GM18499 (cell line): Measurements from ENCODE around the gene SP6.

Experiments used
- ATAC-seq: cut with Tn5 transposase; IDR thresholded peaks from one replicate; pipeline ENCODE4 v1.9.1; 2021; ENCODE audit warnings: moderate number of reproducible peaks; ENCODE audit not compliant: insufficient read depth, unreplicated experiment

SP6 gene

GRCh38 chr17:47857551-47858455 is 6.8 kb upstream of the SP6 start:
- ATAC-seq = no peak

GRCh38 chr17:47856830-47857229 is 5.9 kb upstream of the SP6 start:
- no peak for ATAC-seq

GRCh38 chr17:47855737-47856136 is 4.8 kb upstream of the SP6 start:
- ATAC-seq = no peak

- no peak for ATAC-seq
Measured at GRCh38 chr17:47853616-47854015, 2.7 kb upstream of the SP6 start.

GRCh38 chr17:47852113-47852949 is 1.4 kb upstream of the SP6 start:
- no peak for ATAC-seq

GRCh38 chr17:47851764-47852112 is 775 bp upstream of the SP6 start:
- ATAC-seq = no peak

- no peak for ATAC-seq
Measured at GRCh38 chr17:47850373-47850691, 631 bp downstream of the SP6 start.

GRCh38 chr17:47848198-47848513 is 2.8 kb downstream of the SP6 start:
- ATAC-seq = no peak

GRCh38 chr17:47847341-47848197 is 3.4 kb downstream of the SP6 start:
- ATAC-seq = no peak

- ATAC-seq = no peak
Measured at GRCh38 chr17:47846716-47847340, 4.1 kb downstream of the SP6 start.

- no peak for ATAC-seq
Measured at GRCh38 chr17:47845716-47846075, 5.3 kb downstream of the SP6 start.

- no peak for ATAC-seq
Measured at GRCh38 chr17:47844814-47845715, 5.9 kb downstream of the SP6 start.

GRCh38 chr17:47844227-47844626 is 6.7 kb downstream of the SP6 start:
- ATAC-seq = no peak

GRCh38 chr17:47843391-47843730 is 7.6 kb downstream of the SP6 start:
- no peak for ATAC-seq

GRCh38 chr17:47841488-47842291 is 9.3 kb downstream of the SP6 start:
- ATAC-seq = no peak

- no peak for ATAC-seq
Measured at GRCh38 chr17:47840742-47841487, 10.0 kb downstream of the SP6 start, which contains the start of gene SCRN2. Gene SCRN2 (minus strand): TSS chr17:47841273. CDS start chr17:47840843, 430 bp downstream.

- no peak for ATAC-seq
Measured at GRCh38 chr17:47840001-47840741, 10.8 kb downstream of the SP6 start.
